Upper lobe of left lung (tissue), 6 donors: ENCODE measurements around the gene PAPPA. TPM values are rescaled to one million over a fixed set of nuclear protein-coding genes. Genes with fewer than 3 reads are reported as not detected.
A peak's percentile ranks its signal among the peaks of the same experiment; 100 is the strongest.

Experiments
- ATAC-seq, 2 donors: fragments of 200-7000 bp; cut with Tn5 transposase; one replicate each; pipeline ENCODE4 v1.9.1; 2022; ENCODE audit warnings: mild to moderate bottlenecking in 2 of 2, moderate library complexity in 2 of 2; ENCODE audit not compliant: low FRiP score in 2 of 2
- DNase-seq, 2 donors: peaks; one replicate each; pipeline ENCODE4 v3.0.0-alpha.2; 2019 to 2020
- H3K27ac ChIP-seq, 4 donors: fragments of 200-600 bp; sonication (generic); one replicate each; pipeline ENCODE4 v1.5.1; 2016 to 2019
- H3K27me3 ChIP-seq, 4 donors: fragments of 200-600 bp; sonication (generic); one replicate each; pipeline ENCODE4 v1.5.1; 2017 to 2019
- H3K36me3 ChIP-seq, 4 donors: fragments of 200-600 bp; sonication (generic); one replicate each; pipeline ENCODE4 v1.5.1; 2016 to 2019
- H3K4me1 ChIP-seq, 4 donors: fragments of 200-600 bp; sonication (generic); one replicate each; pipeline ENCODE4 v1.5.1; 2018 to 2019
- H3K4me3 ChIP-seq, 4 donors: fragments of 200-600 bp; sonication (generic); one replicate each; pipeline ENCODE4 v1.5.1; 2017 to 2019; ENCODE audit warnings: mild to moderate bottlenecking in 2 of 4, moderate library complexity in 1 of 4
- H3K9me3 ChIP-seq, 4 donors: fragments of 200-600 bp; sonication (generic); one replicate each; pipeline ENCODE4 v1.5.1; 2018 to 2019
- EP300 ChIP-seq, 4 donors: sonication (generic); formaldehyde crosslinking; IDR thresholded peaks; one replicate each; pipeline ENCODE4 v1.5.1; 2017; ENCODE audit warnings: antibody characterized with exemption in 4 of 4, control low read depth in 2 of 4
- POLR2A ChIP-seq, 4 donors: fragments of 450-650 bp; IDR thresholded peaks; one replicate each; pipeline ENCODE4 v1.5.1; 2016 to 2017; ENCODE audit warnings: antibody characterized with exemption in 4 of 4, mild to moderate bottlenecking in 2 of 4
- POLR2AphosphoS5 ChIP-seq, 2 donors: sonication (generic); formaldehyde crosslinking; IDR thresholded peaks; one replicate each; pipeline ENCODE4 v1.5.1; 2017; ENCODE audit warnings: antibody characterized with exemption in 2 of 2
- WGBS, 2 donors: methylation state at CpG; one replicate each; pipeline ENCODE4 v1.1.5; 2017 to 2018; 5-methylcytosine and 5-hydroxymethylcytosine counted together
- total RNA-seq, 6 donors: library from RNA; depleted of rRNA in 4 of 6; stranded (reverse); fragments of >200 nt in 4 of 6; gene quantifications; one replicate each; pipeline versions ENCODE4 v1.1.0 to v1.2.1, GENCODE V29; 2016 to 2021
- TF ChIP-seq, protein P1 (sequence below), 6 experiments: fragments of 450-650 bp in 4 of 6; fragments of 200-600 bp in 2 of 6; sonication (generic) in 2 of 6; IDR thresholded peaks; one replicate each; pipeline ENCODE4 v1.5.1; 2016 to 2019; ENCODE audit warnings: antibody characterized with exemption in 6 of 6
- donor health status: DM: no; HTN: no; CAD: no; lungs with moderate emphysema.
- donor health status: DM: no; HTN: yes; CAD: no; lungs with severe emphysema.

Gene PAPPA
- total RNA-seq, 6 donors from 2014 or later = 0.46 to 2.9 (median 1.1) TPM

DNA sequence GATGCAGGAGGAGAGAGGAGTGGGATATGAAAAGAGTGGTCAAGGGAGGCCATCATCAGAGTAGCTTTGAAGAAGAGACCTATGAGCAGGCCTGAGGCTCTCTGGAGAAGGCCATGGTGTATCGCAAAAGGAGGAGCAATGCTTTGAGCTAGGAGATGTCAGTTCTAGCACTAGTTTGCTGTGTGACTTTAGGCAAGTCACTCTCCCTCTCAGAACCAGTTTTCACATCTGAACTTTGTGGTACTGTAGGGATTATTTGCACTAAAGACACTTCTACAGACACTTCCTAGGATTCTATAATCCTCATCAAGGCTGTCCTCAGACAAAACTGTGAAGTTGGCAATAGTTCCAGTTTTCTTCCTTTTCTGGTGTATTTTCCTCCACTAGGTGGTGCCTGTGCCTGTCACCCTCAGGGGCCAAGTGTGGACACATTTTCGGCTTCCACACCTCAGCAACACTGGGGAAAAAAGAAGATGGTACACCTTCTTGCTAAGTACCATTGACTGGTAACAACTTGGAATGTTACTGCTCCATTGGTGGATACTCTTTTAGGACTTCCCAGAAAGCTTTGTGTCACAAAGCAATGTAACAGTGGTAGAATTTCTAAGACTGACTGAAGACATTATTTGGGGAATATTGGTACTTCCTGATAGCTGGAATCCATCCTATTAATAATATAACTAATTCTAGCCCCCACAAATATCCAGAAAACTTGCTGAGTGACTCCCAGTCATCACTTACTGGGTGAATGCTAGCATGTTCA lies 9.9 kb downstream of the PAPPA start:
- Histone ChIP-seq H3K4me3 (no peak overlapping the region), H3K36me3 (no peaks in the 10 kb centered on the region), H3K9me3 (no peaks in the 10 kb centered on the region), H3K27me3 (no peaks in the 10 kb centered on the region), H3K4me1 (no peaks in the 10 kb centered on the region), H3K27ac (no peak overlapping the region)
- 79 to 91% methylated on average over 2 of the region's 2 CpGs for WGBS, 2 donors
- ATAC-seq (no peak), DNase-seq (no peak)
- TF ChIP-seq POLR2A (IDR thresholded peaks at IDR 0.05) = no peak
- TF ChIP-seq, protein P1, sequence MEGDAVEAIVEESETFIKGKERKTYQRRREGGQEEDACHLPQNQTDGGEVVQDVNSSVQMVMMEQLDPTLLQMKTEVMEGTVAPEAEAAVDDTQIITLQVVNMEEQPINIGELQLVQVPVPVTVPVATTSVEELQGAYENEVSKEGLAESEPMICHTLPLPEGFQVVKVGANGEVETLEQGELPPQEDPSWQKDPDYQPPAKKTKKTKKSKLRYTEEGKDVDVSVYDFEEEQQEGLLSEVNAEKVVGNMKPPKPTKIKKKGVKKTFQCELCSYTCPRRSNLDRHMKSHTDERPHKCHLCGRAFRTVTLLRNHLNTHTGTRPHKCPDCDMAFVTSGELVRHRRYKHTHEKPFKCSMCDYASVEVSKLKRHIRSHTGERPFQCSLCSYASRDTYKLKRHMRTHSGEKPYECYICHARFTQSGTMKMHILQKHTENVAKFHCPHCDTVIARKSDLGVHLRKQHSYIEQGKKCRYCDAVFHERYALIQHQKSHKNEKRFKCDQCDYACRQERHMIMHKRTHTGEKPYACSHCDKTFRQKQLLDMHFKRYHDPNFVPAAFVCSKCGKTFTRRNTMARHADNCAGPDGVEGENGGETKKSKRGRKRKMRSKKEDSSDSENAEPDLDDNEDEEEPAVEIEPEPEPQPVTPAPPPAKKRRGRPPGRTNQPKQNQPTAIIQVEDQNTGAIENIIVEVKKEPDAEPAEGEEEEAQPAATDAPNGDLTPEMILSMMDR (IDR thresholded peaks at IDR 0.05) = peak in 2 of 6 experiments; percentile 19 to 26
- TF ChIP-seq EP300 (IDR thresholded peaks at IDR 0.05) = no peak
- TF ChIP-seq POLR2AphosphoS5 (IDR thresholded peaks at IDR 0.05) = no peak

DNA sequence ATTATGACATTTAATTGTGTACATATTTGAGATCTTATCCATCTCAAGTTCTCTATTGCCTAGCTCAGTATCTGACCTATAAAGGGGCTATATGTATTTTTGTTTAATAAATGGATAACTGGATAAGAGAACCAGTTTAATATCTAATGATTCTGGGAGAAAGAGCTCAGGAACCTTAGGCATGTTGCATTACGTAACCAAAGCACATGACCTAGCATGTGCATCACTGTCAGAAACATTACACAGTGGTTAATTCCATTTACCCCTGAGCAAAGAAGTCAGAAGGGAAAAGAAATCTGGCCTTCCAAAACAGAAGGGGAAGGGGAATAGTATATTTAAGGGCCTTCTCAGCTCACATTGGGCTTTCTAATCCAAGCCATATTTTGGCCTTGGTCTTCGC lies 12.3 kb downstream of the PAPPA start:
- no peaks in the 10 kb centered on the region for H3K36me3 ChIP-seq
- H3K4me1 ChIP-seq = no peaks in the 10 kb centered on the region
- no peaks in the 10 kb centered on the region for H3K9me3 ChIP-seq
- ATAC-seq (no peak), DNase-seq (no peak)
- WGBS, 2 donors = 71 to 81% methylated on average over 2 of the region's 2 CpGs
- no peak overlapping the region for H3K27ac ChIP-seq
- H3K27me3 ChIP-seq = no peaks in the 10 kb centered on the region
- no peak overlapping the region for H3K4me3 ChIP-seq
- no peak for TF ChIP-seq POLR2AphosphoS5 (IDR thresholded peaks at IDR 0.05)
- no peak for TF ChIP-seq POLR2A (IDR thresholded peaks at IDR 0.05)
- TF ChIP-seq EP300 (IDR thresholded peaks at IDR 0.05) = no peak
- TF ChIP-seq, protein P1 (IDR thresholded peaks at IDR 0.05) = no peak

DNA sequence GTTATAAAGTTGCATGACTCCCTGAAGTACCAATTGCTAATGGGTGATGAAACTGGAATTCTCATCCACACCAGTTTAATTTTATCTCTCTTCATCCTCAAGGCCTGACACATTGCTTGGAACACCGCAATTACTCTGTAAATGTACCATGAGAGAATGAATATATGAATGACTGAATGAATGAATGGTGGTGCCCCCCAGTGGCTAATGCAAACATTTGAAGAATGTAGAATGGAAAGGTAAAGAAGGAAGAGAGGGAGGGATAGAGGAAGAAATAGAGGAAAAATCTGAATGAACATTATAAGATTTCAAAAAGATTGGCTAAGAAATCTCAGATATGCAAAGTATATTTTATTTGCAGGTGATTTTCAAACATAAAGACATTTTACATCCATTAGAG lies 13.1 kb downstream of the PAPPA start:
- 96 to 97% methylated on average over 1 of the region's 1 CpG for WGBS, 2 donors
- no peaks in the 10 kb centered on the region for H3K4me1 ChIP-seq
- H3K4me3 ChIP-seq = no peak overlapping the region
- H3K27ac ChIP-seq = no peak overlapping the region
- no peaks in the 10 kb centered on the region for H3K9me3 ChIP-seq
- no peak for TF ChIP-seq POLR2AphosphoS5 (IDR thresholded peaks at IDR 0.05)
- TF ChIP-seq EP300 (IDR thresholded peaks at IDR 0.05) = no peak
- TF ChIP-seq POLR2A (IDR thresholded peaks at IDR 0.05) = no peak
- TF ChIP-seq, protein P1 (IDR thresholded peaks at IDR 0.05) = no peak
- no peaks in the 10 kb centered on the region for H3K36me3 ChIP-seq
- DNase-seq = no peak
- H3K27me3 ChIP-seq = no peaks in the 10 kb centered on the region
- no peak for ATAC-seq

- H3K36me3 ChIP-seq = no peaks in the 10 kb centered on the region
- H3K4me3 ChIP-seq = no peak overlapping the region
- no peak for TF ChIP-seq EP300 (IDR thresholded peaks at IDR 0.05)
- no peak for TF ChIP-seq POLR2A (IDR thresholded peaks at IDR 0.05)
- TF ChIP-seq POLR2AphosphoS5 (IDR thresholded peaks at IDR 0.05) = no peak
- TF ChIP-seq, protein P1 (IDR thresholded peaks at IDR 0.05) = no peak
- H3K27me3 ChIP-seq = no peaks in the 10 kb centered on the region
- no peak overlapping the region for H3K27ac ChIP-seq
- no peak for ATAC-seq
- no peaks in the 10 kb centered on the region for H3K4me1 ChIP-seq
- no peaks in the 10 kb centered on the region for H3K9me3 ChIP-seq
- no peak for DNase-seq
Measured at GRCh38 chr9:116168231-116168630, 14.6 kb downstream of the PAPPA start.

DNA sequence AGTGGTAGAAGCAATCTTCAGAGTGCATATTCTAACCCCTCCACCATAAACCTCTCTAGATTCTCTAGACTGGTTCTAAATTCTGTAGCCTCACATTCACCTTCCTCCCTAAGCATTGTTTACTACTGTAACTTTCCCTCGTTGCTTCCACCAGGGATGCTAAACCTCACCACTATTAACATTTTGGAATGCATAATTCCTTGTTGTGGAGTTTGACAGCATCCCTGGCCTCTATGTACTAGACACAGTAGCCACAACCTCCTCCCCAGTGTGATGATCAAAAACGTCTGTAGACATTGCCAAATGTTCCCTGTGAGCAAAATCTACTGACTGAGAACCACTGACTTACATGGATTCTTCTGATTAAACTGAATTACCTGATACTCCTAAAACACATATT lies 18.6 kb downstream of the PAPPA start:
- no peaks in the 10 kb centered on the region for H3K27me3 ChIP-seq
- DNase-seq (no peak), ATAC-seq (no peak)
- H3K9me3 ChIP-seq = no peaks in the 10 kb centered on the region
- H3K4me3 ChIP-seq = no peak overlapping the region
- H3K4me1 ChIP-seq = no peaks in the 10 kb centered on the region
- no peak overlapping the region for H3K27ac ChIP-seq
- no peak for TF ChIP-seq EP300 (IDR thresholded peaks at IDR 0.05)
- no peak for TF ChIP-seq POLR2A (IDR thresholded peaks at IDR 0.05)
- no peaks in the 10 kb centered on the region for H3K36me3 ChIP-seq
- 56 to 63% methylated on average over 2 of the region's 2 CpGs for WGBS, 2 donors
